GM23248 (cell line): ENCODE measurements around the gene AP1S3.

Experiments used
- EZH2 ChIP-seq: fragments of 200-600 bp; sonication (generic); IDR thresholded peaks from 2 replicates; pipeline ENCODE4 v1.6.1; 2018; ENCODE audit warnings: antibody characterized with exemption, mild to moderate bottlenecking; ENCODE audit not compliant: insufficient read depth, poor library complexity, severe bottlenecking
- EZH2phosphoT487 ChIP-seq: fragments of 200-600 bp; sonication (generic); IDR thresholded peaks from 2 replicates; pipeline ENCODE4 v1.6.1; 2018; ENCODE audit warnings: antibody characterized with exemption, moderate library complexity, mild to moderate bottlenecking, low read depth; ENCODE audit not compliant: insufficient read depth

GRCh38 chr2:223835701-223836532 is 1.5 kb downstream of the AP1S3 start:
- TF ChIP-seq EZH2phosphoT487 (no peak), EZH2 (no peak)
